HepG2 (cell line): Measurements from ENCODE around the gene IGF1. TPM values are rescaled to one million over a fixed set of nuclear protein-coding genes. Genes with fewer than 3 reads are reported as not detected.

Experiments used
- ATAC-seq: fragments of 200-7000 bp; cut with Tn5 transposase; 3 replicates; pipeline ENCODE4 v1.9.1; 2020; ENCODE audit warnings: mild to moderate bottlenecking, moderate library complexity
- BruUV-seq: library from RNA; stranded (reverse); fragments of 400-500 nt; replicated peaks from 2 replicates; lab custom pipeline; 2021; lab: Mats Ljungman, UMichigan
- CTCF ChIA-PET: fragments of 300-600 bp; formaldehyde crosslinking; extraction: SDS; loops from one replicate; lab custom pipeline; 2021; ENCODE audit warnings: low total read pairs, inconsistent platforms, low intra/inter-chr PET ratio; lab: Yijun Ruan, JAX
- POLR2A ChIA-PET: fragments of 350-600 bp; sonication (Branson Sonifier 250); formaldehyde crosslinking; loops from one replicate; lab custom pipeline; 2020; ENCODE audit warnings: antibody characterized with exemption, inconsistent platforms; lab: Yijun Ruan, JAX
- DNase-seq: peaks from one replicate; pipeline ENCODE4 v3.0.0-alpha.2; 2015; ENCODE audit warnings: low spot score
- FAIRE-seq: peaks from 3 replicates; lab custom pipeline; 2011; peaks lifted over from hg19 to GRCh38; lab: Jason Lieb, UNC
- H2AFZ ChIP-seq: one replicate; pipeline ENCODE4 v1.6.1; 2011; ENCODE audit warnings: low read length, inconsistent platforms
- H3K27ac ChIP-seq: fragments of 300-600 bp; 3 replicates; pipeline ENCODE4 v1.8.0; 2011; ENCODE audit warnings: mixed run types, mild to moderate bottlenecking, mixed read lengths, low read length, inconsistent platforms; ENCODE audit not compliant: insufficient read depth; ENCODE audit errors: extremely low read length
- H3K27me3 ChIP-seq, 2 experiments: fragments of 200-600 bp in 1 of 2; 2 replicates in 1 of 2; 3 replicates in 1 of 2; pipeline versions ENCODE4 v1.6.0 to v1.8.0; 2011; ENCODE audit warnings: low read length in 2 of 2, mild to moderate bottlenecking in 2 of 2, moderate library complexity in 2 of 2, inconsistent platforms in 1 of 2; ENCODE audit not compliant: insufficient read depth in 2 of 2, control insufficient read depth in 1 of 2
- H3K36me3 ChIP-seq, 2 experiments: fragments of 200-600 bp in 1 of 2; replicated peaks in 1 of 2; 2 replicates in 1 of 2; 3 replicates in 1 of 2; pipeline versions ENCODE4 v1.5.1 to v1.8.0; 2011; ENCODE audit warnings: low read length in 2 of 2, inconsistent platforms in 1 of 2; ENCODE audit not compliant: insufficient read depth in 2 of 2, control insufficient read depth in 1 of 2
- H3K4me1 ChIP-seq: 2 replicates; pipeline ENCODE4 v1.5.1; 2012; ENCODE audit warnings: low read length, inconsistent platforms; ENCODE audit not compliant: insufficient read depth
- H3K4me2 ChIP-seq: 2 replicates; pipeline ENCODE4 v1.6.0; 2011; ENCODE audit warnings: low read depth, low read length, inconsistent platforms
- H3K4me3 ChIP-seq, 3 experiments: fragments of 200-600 bp in 1 of 3; sonication (generic), shearing (Covaris generic) in 1 of 3; replicated peaks in 1 of 3; 2 replicates each; pipeline ENCODE4 v1.5.1; 2011 to 2016; ENCODE audit warnings: low read length in 3 of 3, inconsistent platforms in 2 of 3, low read depth in 2 of 3, mild to moderate bottlenecking in 2 of 3, control low read depth in 1 of 3, mixed read lengths in 1 of 3; ENCODE audit not compliant: insufficient read depth in 1 of 3
- H3K79me2 ChIP-seq: one replicate; pipeline ENCODE4 v1.6.1; 2011; ENCODE audit warnings: low read length, inconsistent platforms; ENCODE audit not compliant: insufficient read depth
- H3K9ac ChIP-seq: 2 replicates; pipeline ENCODE4 v1.6.0; 2011; ENCODE audit warnings: mild to moderate bottlenecking, low read depth, low read length, inconsistent platforms; ENCODE audit not compliant: insufficient read depth
- H3K9me3 ChIP-seq: 2 replicates; pipeline ENCODE4 v1.5.1; 2012; ENCODE audit warnings: mild to moderate bottlenecking, low read length
- H4K20me1 ChIP-seq: 2 replicates; pipeline ENCODE4 v1.6.0; 2011; ENCODE audit warnings: inconsistent platforms, mild to moderate bottlenecking, low read length, moderate library complexity; ENCODE audit not compliant: insufficient read depth
- ATRX ChIP-seq: sonication (generic); formaldehyde crosslinking; IDR thresholded peaks from 2 replicates; pipeline ENCODE4 v1.4.0; 2020; ENCODE audit warnings: missing genetic modification reagents, borderline replicate concordance
- CBX2 ChIP-seq, 2 experiments: fragments of 200-600 bp in 1 of 2; sonication (generic); formaldehyde crosslinking in 1 of 2; IDR thresholded peaks; 2 replicates each; pipeline versions ENCODE4 v1.7.0 to v1.8.1; 2018 to 2022; ENCODE audit warnings: low read depth in 2 of 2, low read length in 1 of 2, mild to moderate bottlenecking in 1 of 2, missing genetic modification reagents in 1 of 2
- CBX5 ChIP-seq: sonication (generic); formaldehyde crosslinking; IDR thresholded peaks from 2 replicates; pipeline ENCODE4 v1.4.0; 2020; ENCODE audit warnings: missing genetic modification reagents, borderline replicate concordance
- HNF1B ChIP-seq: sonication (generic); formaldehyde crosslinking; IDR thresholded peaks from 2 replicates; pipeline ENCODE4 v1.5.1; 2020; ENCODE audit warnings: mild to moderate bottlenecking, moderate library complexity, missing genetic modification reagents
- KMT2B ChIP-seq: IDR thresholded peaks from 2 replicates; pipeline ENCODE4 v1.6.1; 2016; ENCODE audit warnings: missing genetic modification reagents, missing compliant biosample characterization
- MZF1 ChIP-seq: sonication (generic); formaldehyde crosslinking; IDR thresholded peaks from 2 replicates; pipeline ENCODE4 v1.8.1; 2023; ENCODE audit warnings: mild to moderate bottlenecking, missing genetic modification reagents, borderline replicate concordance
- SMYD3 ChIP-seq: sonication (generic); formaldehyde crosslinking; IDR thresholded peaks from 2 replicates; pipeline ENCODE4 v1.8.1; 2023; ENCODE audit warnings: mild to moderate bottlenecking, missing genetic modification reagents
- SSRP1 ChIP-seq: IDR thresholded peaks from 2 replicates; pipeline ENCODE4 v1.6.1; 2016; ENCODE audit warnings: control low read depth
- THRA ChIP-seq: sonication (generic); formaldehyde crosslinking; IDR thresholded peaks from 2 replicates; pipeline ENCODE4 v1.4.0; 2020; ENCODE audit warnings: missing genetic modification reagents, borderline replicate concordance
- ZEB1 ChIP-seq: IDR thresholded peaks from 2 replicates; pipeline ENCODE4 v1.6.1; 2012; ENCODE audit warnings: mild to moderate bottlenecking, low read depth, inconsistent platforms; ENCODE audit not compliant: insufficient replicate concordance
- ZKSCAN8 ChIP-seq: IDR thresholded peaks from 2 replicates; pipeline ENCODE4 v1.6.1; 2016; ENCODE audit warnings: borderline replicate concordance, missing genetic modification reagents, missing compliant biosample characterization
- ZNF180 ChIP-seq: sonication (generic); formaldehyde crosslinking; IDR thresholded peaks from 2 replicates; pipeline ENCODE4 v1.4.0; 2020; ENCODE audit warnings: low read depth, missing genetic modification reagents, borderline replicate concordance
- ZNF333 ChIP-seq: sonication (generic); formaldehyde crosslinking; IDR thresholded peaks from 2 replicates; pipeline ENCODE4 v1.4.0; 2020; ENCODE audit warnings: mild to moderate bottlenecking, missing genetic modification reagents, borderline replicate concordance
- ZNF841 ChIP-seq: sonication (generic); formaldehyde crosslinking; IDR thresholded peaks from 2 replicates; pipeline ENCODE4 v1.8.1; 2023; ENCODE audit warnings: missing genetic modification reagents, borderline replicate concordance
- WGBS: methylation state at CpG from one replicate; pipeline ENCODE4 v1.1.6; 2017; ENCODE audit warnings: low lambda C conversion rate; 5-methylcytosine and 5-hydroxymethylcytosine counted together
- in situ Hi-C: cut with HindIII; loops from 2 replicates; pipeline ENCODE4 v1.10.0; 2017; ENCODE audit warnings: low pct_unique_long_range_greater_than_20kb; ENCODE audit not compliant: extremely low pct_ligation_motif_present
- intact Hi-C: fragments of 100-400 bp; cut with micrococcal nuclease; formaldehyde crosslinking; loops from one replicate; pipeline ENCODE4 v1.10.0; 2022; ENCODE audit not compliant: unreplicated experiment
- polyA plus RNA-seq, 8 experiments: library from polyadenylated mRNA; depleted of rRNA in 3 of 8; stranded (reverse) in 7 of 8; unstranded in 1 of 8; fragments of >200 nt; fragmentation: Illumina TruSeq in 4 of 8; extraction: Trizol in 4 of 8; gene quantifications; 2 replicates each; pipeline versions ENCODE4 v1.2.1 to v1.2.3, GENCODE V29; 2011 to 2016; ENCODE audit warnings: low read depth in 4 of 8, missing spikeins in 1 of 8, mixed read lengths in 1 of 8; ENCODE audit not compliant: insufficient read depth in 1 of 8
- total RNA-seq, 5 experiments: library from RNA; depleted of rRNA; stranded (reverse); fragments of >200 nt; fragmentation: Illumina TruSeq; extraction: Trizol; gene quantifications; 2 replicates each; pipeline ENCODE4 v1.2.3, GENCODE V29; 2016; ENCODE audit warnings: low read depth in 1 of 5

The IGF1 gene
- total and polyA plus RNA-seq, 2 of the 13 experiments (the other 11 are each of a cell fraction or from before 2014, with no cell fraction given): not detected

- no peaks in the 10 kb centered on the region for H3K36me3 ChIP-seq
- no peak for ATAC-seq
- no peaks in the 10 kb centered on the region for H3K79me2 ChIP-seq
- no peak overlapping the region for H3K4me3 ChIP-seq
- CTCF ChIA-PET: no interaction called here
- H2AFZ ChIP-seq: no peak overlapping the region
- H3K9me3 ChIP-seq: no peaks in the 10 kb centered on the region
- TF ChIP-seq MZF1 (CRISPR knock-in tag) (no peak), CBX2 (IDR thresholded peaks at IDR 0.05; ENCODE audit: low read depth, low read length) (no peak), CBX2 (CRISPR knock-in tag; IDR thresholded peaks at IDR 0.05; ENCODE audit: low read depth) (no peak), SMYD3 (no peak), ZNF841 (CRISPR knock-in tag) (no peak)
- TF ChIP-seq, all 625 proteins: peak for 0
- WGBS: 94% methylated on average over 2 of the region's 2 CpGs
- no peaks in the 10 kb centered on the region for H3K27me3 ChIP-seq
- DNase-seq (no peak), FAIRE-seq (no peak)
- intact Hi-C loops: loop anchor here (10.0 kb wide), 1 partner anchor 389 kb away; no protein-coding TSS in a partner anchor
- no peaks in the 10 kb centered on the region for H3K4me1 ChIP-seq
- BruUV-seq: no TSS peak
- H4K20me1 ChIP-seq: no peaks in the 10 kb centered on the region
- H3K9ac ChIP-seq: no peak overlapping the region
- POLR2A ChIA-PET: no interaction called here
- H3K27ac ChIP-seq: no peak overlapping the region
- in situ Hi-C loops: loop anchor here (5.0 to 25.0 kb wide), 2 partner anchors 171 to 541 kb away; no protein-coding TSS in a partner anchor
- no peak overlapping the region for H3K4me2 ChIP-seq
These were observed 3.1 kb upstream of the IGF1 start for GRCh38 chr12:102483466-102483865.

- Histone ChIP-seq H3K4me2 (no peak overlapping the region), H3K4me3 (no peak overlapping the region), H3K36me3 (no peaks in the 10 kb centered on the region), H3K27me3 (no peaks in the 10 kb centered on the region), H4K20me1 (no peaks in the 10 kb centered on the region), H3K9ac (no peak overlapping the region), H2AFZ (no peak overlapping the region), H3K27ac (no peak overlapping the region), H3K9me3 (no peaks in the 10 kb centered on the region), H3K4me1 (no peaks in the 10 kb centered on the region), H3K79me2 (no peaks in the 10 kb centered on the region)
- intact Hi-C loops (loop anchor here (10.0 kb wide), 1 partner anchor 387 kb away; no protein-coding TSS in a partner anchor), in situ Hi-C loops (loop anchor here (5.0 to 25.0 kb wide), 2 partner anchors 170 to 540 kb away; no protein-coding TSS in a partner anchor)
- CTCF ChIA-PET: no interaction called here
- ATAC-seq: no peak
- no peak for FAIRE-seq
- TF ChIP-seq SSRP1 (no peak), KMT2B (CRISPR knock-in tag) (no peak), ZNF333 (CRISPR knock-in tag) (no peak), CBX5 (CRISPR knock-in tag) (no peak), HNF1B (no peak), ZNF180 (CRISPR knock-in tag) (no peak), THRA (no peak), ATRX (no peak), ZKSCAN8 (no peak), ZEB1 (no peak), MZF1 (CRISPR knock-in tag) (no peak)
- no peak for DNase-seq
- POLR2A ChIA-PET: no interaction called here
- no TSS peak for BruUV-seq
These were observed 1.5 kb upstream of the IGF1 start for GRCh38 chr12:102481705-102482425.
